ENCODE results near the gene RCL1.
"Not testable (repeated sequence)": the region's sequence is repeated elsewhere in the genome, so short reads cannot be mapped to it uniquely, and the experiment has no call there.

Gene RCL1

GRCh38 chr9:4792572-4793458 is at the start of gene RCL1:
Gene RCL1, plus strand, starts transcription at chr9:4792944. Its CDS starts 148 bp downstream, at chr9:4793092.
- in situ Hi-C loops (cut with HindIII; ENCODE audit: low pct_ligation_motif_present, low pct_unique_long_range_greater_than_20kb, low sequenced_read_pairs), result no loop called here
- DNase-seq, result peak; percentile 93

- DNase-seq, result no peak
- in situ Hi-C loops (cut with HindIII; ENCODE audit: low pct_ligation_motif_present, low pct_unique_long_range_greater_than_20kb, low sequenced_read_pairs), result no loop called here
Measured at GRCh38 chr9:4743131-4743875, 49.4 kb upstream of the RCL1 start.

- no peak for DNase-seq
- in situ Hi-C loops (cut with HindIII; ENCODE audit: low pct_ligation_motif_present, low pct_unique_long_range_greater_than_20kb, low sequenced_read_pairs), result no loop called here
Measured at GRCh38 chr9:4746278-4747030, 46.3 kb upstream of the RCL1 start.

- in situ Hi-C loops (cut with HindIII; ENCODE audit: low pct_ligation_motif_present, low pct_unique_long_range_greater_than_20kb, low sequenced_read_pairs), result no loop called here
- no peak for DNase-seq
Measured at GRCh38 chr9:4748612-4749011, 44.1 kb upstream of the RCL1 start.

GRCh38 chr9:4750023-4750673 is 42.6 kb upstream of the RCL1 start:
- peak; percentile 38 for DNase-seq
- in situ Hi-C loops (cut with HindIII; ENCODE audit: low pct_ligation_motif_present, low pct_unique_long_range_greater_than_20kb, low sequenced_read_pairs), result no loop called here

- in situ Hi-C loops (cut with HindIII; ENCODE audit: low pct_ligation_motif_present, low pct_unique_long_range_greater_than_20kb, low sequenced_read_pairs); DNase-seq: not testable (repeated sequence)
Measured at GRCh38 chr9:4754530-4754929, 38.2 kb upstream of the RCL1 start.

- in situ Hi-C loops (cut with HindIII; ENCODE audit: low pct_ligation_motif_present, low pct_unique_long_range_greater_than_20kb, low sequenced_read_pairs), result no loop called here
- no peak for DNase-seq
Measured at GRCh38 chr9:4755026-4755609, 37.6 kb upstream of the RCL1 start.

- in situ Hi-C loops (cut with HindIII; ENCODE audit: low pct_ligation_motif_present, low pct_unique_long_range_greater_than_20kb, low sequenced_read_pairs), result no loop called here
- peak; percentile 22 for DNase-seq
Measured at GRCh38 chr9:4756420-4756819, 36.3 kb upstream of the RCL1 start.

GRCh38 chr9:4760122-4760521 is 32.6 kb upstream of the RCL1 start:
- DNase-seq, result no peak
- in situ Hi-C loops (cut with HindIII; ENCODE audit: low pct_ligation_motif_present, low pct_unique_long_range_greater_than_20kb, low sequenced_read_pairs), result no loop called here

- in situ Hi-C loops (cut with HindIII; ENCODE audit: low pct_ligation_motif_present, low pct_unique_long_range_greater_than_20kb, low sequenced_read_pairs), result no loop called here
- DNase-seq, result peak; percentile 57
Measured at GRCh38 chr9:4762108-4762885, 30.4 kb upstream of the RCL1 start.

GRCh38 chr9:4762886-4763541 is 29.7 kb upstream of the RCL1 start:
- peak; percentile 11 for DNase-seq
- in situ Hi-C loops (cut with HindIII; ENCODE audit: low pct_ligation_motif_present, low pct_unique_long_range_greater_than_20kb, low sequenced_read_pairs), result no loop called here

GRCh38 chr9:4764033-4764432 is 28.7 kb upstream of the RCL1 start:
- DNase-seq, result no peak
- in situ Hi-C loops (cut with HindIII; ENCODE audit: low pct_ligation_motif_present, low pct_unique_long_range_greater_than_20kb, low sequenced_read_pairs), result no loop called here

GRCh38 chr9:4768681-4769080 is 24.1 kb upstream of the RCL1 start:
- DNase-seq, result no peak
- in situ Hi-C loops (cut with HindIII; ENCODE audit: low pct_ligation_motif_present, low pct_unique_long_range_greater_than_20kb, low sequenced_read_pairs), result no loop called here

GRCh38 chr9:4769321-4770080 is 23.2 kb upstream of the RCL1 start:
- DNase-seq, result no peak
- in situ Hi-C loops (cut with HindIII; ENCODE audit: low pct_ligation_motif_present, low pct_unique_long_range_greater_than_20kb, low sequenced_read_pairs), result no loop called here

- in situ Hi-C loops (cut with HindIII; ENCODE audit: low pct_ligation_motif_present, low pct_unique_long_range_greater_than_20kb, low sequenced_read_pairs), result no loop called here
- no peak for DNase-seq
Measured at GRCh38 chr9:4771788-4772187, 21.0 kb upstream of the RCL1 start.

- in situ Hi-C loops (cut with HindIII; ENCODE audit: low pct_ligation_motif_present, low pct_unique_long_range_greater_than_20kb, low sequenced_read_pairs), result no loop called here
- no peak for DNase-seq
Measured at GRCh38 chr9:4774209-4774608, 18.5 kb upstream of the RCL1 start.
